Stimulated activated CD4-positive, alpha-beta T cell treated with anti-CD3 and anti-CD28 coated beads, Interleukin-4, amount 100 ng/mL, for 1 hour (primary cell): ENCODE data around the gene LRRC8A.
"Not testable (repeated sequence)": the region's sequence is repeated elsewhere in the genome, so short reads cannot be mapped to it uniquely, and the experiment has no call there.

Experiments
- DNase-seq: peaks from one replicate; pipeline ENCODE4 v3.0.0-alpha.2; 2020

The LRRC8A gene

GRCh38 chr9:128923493-128923883, 41.6 kb downstream of the LRRC8A start:
- no peak for DNase-seq

DNA sequence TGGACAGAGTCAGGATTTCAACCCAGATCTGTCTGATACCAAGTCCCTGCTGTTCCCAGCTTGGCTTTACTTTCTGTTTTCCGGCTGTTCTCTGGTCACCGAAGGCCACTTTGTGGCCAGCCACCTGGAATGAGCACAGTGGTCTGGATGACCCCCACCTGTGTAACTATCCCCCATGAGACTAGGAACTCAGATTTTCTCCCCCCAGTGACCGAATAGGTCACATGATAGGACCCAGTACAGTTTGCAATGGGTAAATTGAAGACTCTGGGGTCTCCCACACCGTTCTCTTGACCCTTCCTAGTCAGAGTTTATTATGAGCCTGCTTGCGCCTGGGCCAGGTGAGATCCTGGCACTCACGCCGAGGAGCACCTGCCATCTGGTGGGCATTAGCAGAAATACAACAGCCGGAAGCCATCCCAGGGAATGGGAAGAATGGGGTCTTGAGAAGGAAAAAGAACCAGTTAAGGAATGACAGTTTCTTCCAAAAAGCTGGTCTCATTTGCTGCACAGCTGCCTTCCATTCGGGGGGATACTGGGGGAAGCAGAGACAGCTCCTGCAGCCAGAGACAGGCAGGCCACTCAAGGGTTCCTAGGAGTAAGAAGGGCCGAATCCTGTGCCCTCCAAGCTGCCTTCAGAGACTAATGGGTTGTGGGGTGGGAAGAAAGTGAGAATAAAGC, 45.9 kb downstream of the LRRC8A start:
- peak; percentile 50 for DNase-seq

- no peak for DNase-seq
Measured at GRCh38 chr9:128928624-128929023, 46.7 kb downstream of the LRRC8A start.

GRCh38 chr9:128929560-128929959, 47.6 kb downstream of the LRRC8A start:
- DNase-seq = no peak

DNA sequence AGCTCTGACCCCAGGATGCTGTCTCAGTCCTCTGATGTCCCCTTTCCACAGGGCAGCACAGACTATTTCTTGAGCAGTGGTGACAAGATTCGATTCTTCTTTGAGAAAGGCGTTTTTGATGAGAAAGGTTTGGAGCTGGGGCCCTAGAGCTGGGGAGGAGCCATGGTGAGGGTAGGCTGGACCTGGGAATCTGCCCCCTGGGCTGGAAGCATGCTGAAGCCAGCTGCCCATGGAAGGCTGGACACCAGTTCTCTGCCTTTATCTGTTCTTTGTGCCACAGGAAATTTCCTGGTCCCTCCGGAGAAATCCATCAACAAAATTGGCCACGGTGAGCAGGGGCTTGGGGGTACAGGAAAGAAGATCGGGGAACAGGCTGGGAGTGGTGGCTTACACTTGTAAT, 51.8 kb downstream of the LRRC8A start:
- DNase-seq = no peak

DNA sequence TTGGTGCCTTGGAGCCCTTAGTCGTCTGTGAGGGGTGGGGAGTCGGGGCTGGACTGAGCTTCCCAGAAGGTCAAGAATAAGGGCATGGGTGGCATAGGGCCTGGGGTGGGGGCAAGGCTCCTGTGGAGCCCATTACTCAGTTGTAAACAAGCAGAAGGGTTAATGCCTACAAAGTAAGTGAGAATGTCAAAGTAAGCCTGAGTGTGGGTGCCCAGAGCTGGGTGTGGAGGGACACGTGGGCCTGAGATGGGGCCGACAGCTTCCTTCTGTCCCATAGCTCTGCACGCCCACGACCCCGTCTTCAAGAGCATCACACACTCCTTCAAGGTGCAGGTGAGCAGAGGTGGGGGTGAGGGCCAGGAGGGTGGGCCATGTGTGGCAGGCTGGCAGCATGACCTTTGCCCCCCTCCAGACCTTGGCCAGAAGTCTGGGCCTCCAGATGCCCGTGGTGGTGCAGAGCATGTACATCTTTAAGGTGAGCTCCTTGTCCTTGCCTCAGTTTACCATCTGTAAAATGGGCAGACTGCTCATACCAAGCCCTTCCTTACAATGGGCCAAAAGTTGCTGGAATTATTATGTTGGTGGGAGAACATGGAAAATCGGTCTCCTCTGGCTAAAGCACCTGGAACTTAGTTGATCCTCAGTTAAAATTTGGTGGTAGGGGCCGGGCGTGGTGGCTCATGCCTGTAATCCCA, 54.4 kb downstream of the LRRC8A start:
- DNase-seq = no peak

DNA sequence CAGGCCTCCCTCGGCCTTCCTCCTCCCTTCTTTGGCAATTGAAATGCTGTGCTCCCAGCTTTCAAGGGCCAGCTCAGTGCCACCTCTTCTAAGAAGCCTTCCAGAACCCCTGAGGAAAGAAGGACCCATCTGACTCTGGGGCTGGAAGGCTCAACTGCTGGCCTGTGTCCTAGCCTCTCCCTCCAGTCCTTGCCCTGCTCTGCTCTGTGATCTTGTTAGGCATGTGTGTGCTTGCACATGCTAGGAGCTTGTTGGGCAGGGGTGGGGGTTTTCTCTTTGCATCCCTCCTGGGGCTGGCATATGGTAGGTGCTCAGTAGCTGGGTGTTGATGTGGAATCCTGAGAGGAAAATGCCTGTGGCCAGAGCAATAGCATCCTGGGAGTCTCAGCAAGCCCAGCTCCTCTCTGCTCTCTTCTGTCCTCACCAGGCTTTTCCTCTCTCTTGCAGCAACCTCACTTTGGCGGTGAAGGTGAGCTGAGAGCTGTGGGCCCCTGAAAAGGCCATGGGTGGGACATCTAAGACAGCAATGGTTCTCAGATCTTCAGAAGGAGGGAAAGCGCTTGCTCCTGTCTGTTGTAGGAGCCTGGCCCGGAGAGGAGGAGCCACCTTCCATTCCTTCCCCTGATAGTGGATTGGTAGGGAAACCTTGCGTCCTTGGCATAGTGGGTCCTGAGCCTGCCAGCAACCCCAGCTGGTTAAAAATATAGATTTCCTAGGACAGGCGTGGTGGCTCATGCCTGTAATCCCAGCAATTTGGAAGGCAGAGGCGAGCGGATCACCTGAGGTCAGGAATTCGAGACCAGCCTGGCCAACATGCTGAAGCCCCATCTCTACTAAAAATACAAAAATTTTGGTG, 55.6 kb downstream of the LRRC8A start:
- DNase-seq = no peak

GRCh38 chr9:128940271-128940921, 58.5 kb downstream of the LRRC8A start:
- no peak for DNase-seq

GRCh38 chr9:128940946-128941755, 59.2 kb downstream of the LRRC8A start:
- DNase-seq = no peak

DNA sequence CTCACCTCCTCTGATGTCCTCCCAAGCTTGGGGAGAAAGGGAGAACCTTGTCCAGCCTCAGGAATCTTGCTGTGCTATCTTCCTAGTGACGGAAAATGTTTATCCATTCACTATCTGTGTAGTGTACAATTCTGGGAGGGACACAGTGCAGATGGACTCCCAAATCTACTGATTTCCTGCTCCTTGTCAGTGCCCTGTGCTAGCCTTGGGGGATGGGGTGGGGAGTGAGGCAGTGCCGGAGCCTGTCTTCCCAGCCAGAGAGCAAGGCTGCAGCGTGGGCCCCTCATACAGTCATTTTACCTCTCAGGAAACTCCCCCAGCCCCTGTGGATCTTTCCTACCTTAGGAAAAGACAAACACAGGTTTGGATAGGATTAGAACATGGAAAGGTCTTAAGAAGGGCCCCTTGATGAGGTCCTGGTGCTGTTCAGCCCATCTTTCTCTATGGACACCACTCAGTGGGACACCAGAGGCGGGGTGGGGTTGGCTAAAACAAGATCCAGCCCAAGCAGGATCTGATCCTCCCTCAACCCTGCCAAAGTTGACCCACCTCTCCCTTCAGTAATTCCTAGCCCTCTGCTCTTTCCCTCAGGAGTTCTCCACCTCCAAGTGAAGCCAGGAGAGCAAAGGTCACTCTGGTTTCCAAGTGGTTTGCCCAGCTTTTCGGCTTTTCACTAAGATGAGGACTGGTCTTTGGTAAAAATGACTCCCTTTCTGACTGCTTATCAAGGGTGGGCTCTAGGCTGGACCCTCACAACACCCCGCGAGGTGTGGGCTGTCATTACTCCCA, 62.1 kb downstream of the LRRC8A start:
- DNase-seq = no peak

DNA sequence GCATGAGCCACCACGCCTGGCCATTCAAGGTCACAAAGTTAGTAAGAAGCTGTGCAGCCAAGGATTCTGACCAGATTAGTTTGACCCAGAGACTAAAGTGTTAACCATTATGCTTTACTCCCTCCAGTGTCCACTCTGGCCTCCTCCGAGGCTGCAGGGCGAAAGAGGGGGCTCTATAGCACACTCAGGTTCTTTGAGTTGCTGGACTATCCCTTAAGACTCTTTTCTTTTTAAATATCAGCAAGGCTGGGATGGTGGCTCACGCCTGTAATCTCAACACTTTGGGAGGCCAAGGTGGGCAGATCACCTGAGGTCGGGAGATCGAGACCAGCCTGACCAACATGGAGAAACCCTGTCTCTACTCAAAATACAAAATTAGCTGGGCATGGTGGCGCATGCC, 63.0 kb downstream of the LRRC8A start:
- not testable (repeated sequence) for DNase-seq

DNA sequence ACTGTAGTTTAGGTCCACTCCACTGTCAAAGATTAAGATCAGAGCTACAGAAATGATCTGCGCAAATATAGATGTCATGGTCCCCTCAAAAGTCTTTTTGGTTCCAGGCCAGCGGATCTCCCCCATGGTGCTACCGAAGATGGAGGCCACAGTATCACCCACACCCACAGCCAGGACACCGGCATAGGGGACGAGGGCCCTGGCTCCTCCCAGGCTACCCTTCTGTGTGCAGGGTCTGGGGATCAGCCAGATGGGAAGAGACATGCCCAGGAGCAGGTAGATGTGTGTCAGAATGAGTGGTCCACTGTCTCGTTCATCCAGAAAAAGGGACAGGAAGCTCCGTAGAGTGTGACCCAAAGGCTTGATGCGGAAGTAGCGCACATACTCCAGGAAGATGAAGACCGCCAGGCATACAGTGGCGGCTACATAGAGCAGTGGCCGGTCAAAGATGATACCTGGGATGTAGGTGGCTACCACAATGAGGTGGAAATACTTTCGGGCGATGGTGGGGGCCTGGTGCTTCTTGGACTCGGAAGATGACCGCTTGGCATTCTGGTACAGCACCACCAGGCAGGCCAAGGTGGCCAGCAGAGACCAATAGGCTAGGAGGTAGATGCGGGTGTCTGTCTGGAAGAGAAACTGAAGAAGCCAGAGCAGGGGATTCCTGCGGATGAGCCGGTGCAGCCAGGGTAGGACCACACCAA, 64.0 kb downstream of the LRRC8A start:
- no peak for DNase-seq

DNA sequence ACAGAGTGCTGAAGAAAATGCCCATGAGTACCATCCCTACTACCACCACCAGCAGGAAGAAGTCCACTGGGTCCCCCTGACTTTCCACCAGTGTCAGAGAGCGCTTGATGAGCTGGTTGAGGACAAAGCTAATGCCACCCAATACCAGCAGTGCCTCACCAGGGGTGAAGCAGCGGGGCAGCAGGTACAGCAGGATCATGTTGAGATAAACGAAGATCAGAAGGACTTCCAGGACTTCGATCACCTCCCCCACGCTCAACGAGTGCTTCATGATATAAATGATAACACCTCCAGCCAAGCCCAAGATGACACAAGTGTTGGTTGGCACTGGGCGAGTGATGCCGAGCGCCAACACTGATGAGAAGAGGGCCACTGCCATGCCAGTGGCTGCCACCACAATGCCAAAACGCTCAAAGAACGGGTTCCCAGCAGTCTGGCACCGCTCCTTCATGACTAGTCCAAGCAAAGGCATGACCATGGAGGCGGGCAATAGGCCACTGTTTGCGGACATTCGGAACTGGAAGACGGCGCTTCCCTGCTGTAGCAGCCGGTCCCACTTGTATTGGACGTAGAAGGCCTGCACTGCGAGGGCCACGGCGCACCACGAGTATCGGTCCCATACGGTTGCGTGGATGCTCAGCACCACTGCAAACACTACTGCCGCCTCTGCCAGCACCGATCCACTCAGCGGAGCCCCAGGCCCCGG, 64.8 kb downstream of the LRRC8A start:
- DNase-seq = no peak

- no peak for DNase-seq
Measured at GRCh38 chr9:128947277-128947526, 65.3 kb downstream of the LRRC8A start.

DNA sequence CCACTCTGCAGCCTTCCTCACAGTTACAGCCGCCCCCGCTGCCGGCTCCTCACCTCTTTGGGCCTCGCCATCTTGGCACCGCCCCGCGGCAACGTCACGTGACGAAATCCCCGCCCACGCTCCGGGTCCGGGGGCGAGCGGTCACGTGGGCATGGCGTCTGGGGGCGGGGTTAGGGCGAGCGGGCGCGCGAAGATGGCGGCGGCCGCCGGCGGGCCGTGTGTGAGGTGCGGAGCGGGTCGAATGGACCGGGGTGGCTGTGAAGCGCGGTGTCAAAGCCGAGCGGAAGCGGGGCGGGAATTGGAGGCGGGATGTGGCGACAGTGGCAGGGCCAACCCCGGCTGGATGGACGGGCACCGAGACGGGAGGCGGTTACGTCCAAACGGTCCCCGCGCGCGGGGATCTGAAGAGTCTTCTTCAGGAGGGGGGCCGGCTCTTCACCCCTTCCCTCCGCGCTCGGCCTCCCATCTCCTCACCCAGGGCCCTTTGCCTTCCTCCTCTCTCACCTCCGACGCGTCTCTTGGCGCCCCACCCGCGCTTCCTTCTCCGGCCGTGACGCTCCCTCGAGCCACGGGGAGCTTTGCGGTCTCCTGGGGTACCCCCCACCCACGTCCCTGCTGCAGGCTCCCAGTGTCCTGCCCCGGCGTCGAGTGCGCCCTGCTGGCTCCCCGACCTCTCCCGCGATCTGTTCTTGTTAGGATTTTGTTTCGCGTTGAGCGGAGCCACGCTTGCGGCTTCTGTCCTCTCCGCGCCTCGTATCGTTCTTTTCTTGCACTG, 65.8 kb downstream of the LRRC8A start, which contains the start of the genes DOLK and NUP188:
Gene DOLK, minus strand, starts transcription at position 77 of the 775 bp plus-strand sequence. CDS start 300 bp downstream, outside the sequence.
Gene NUP188, plus strand, starts transcription at position 173 of the 775 bp plus-strand sequence. Its CDS starts 21 bp downstream, at position 194.
- peak; percentile 100 for DNase-seq

DNA sequence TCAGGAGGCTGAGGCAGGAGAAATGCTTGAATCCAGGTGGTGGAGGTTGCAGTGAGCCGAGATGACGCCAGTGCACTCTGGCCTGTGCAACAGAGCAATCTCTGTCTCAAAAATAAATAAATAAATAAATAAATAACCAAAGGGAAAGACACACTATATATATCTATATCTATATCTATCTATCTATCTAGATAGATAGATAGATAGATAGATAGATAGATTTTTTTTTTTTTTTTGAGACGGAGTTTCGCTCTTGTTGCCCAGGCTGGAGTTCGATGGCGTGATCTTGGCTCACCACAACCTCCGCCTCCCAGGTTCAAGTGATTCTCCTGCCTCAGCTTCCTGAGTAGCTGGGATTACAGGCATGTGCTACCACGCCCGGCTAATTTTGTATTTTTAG, 79.5 kb downstream of the LRRC8A start:
- DNase-seq = not testable (repeated sequence)
